A549 (cell line): ENCODE data around the gene CDC42SE2.
"Not testable (repeated sequence)": the region's sequence is repeated elsewhere in the genome, so short reads cannot be mapped to it uniquely, and the experiment has no call there.

Experiments
- POLR2A ChIP-seq: IDR thresholded peaks from 2 replicates; pipeline ENCODE4 v1.6.1; 2012; ENCODE audit warnings: mild to moderate bottlenecking, low read length
- TF ChIP-seq, protein P1 (sequence below): fragments of >200 bp; sonication (Bioruptor Twin); formaldehyde crosslinking; IDR thresholded peaks from 3 replicates; pipeline ENCODE4 v1.5.1; 2016

- TF ChIP-seq POLR2A: not testable (repeated sequence)
- TF ChIP-seq, protein P1, sequence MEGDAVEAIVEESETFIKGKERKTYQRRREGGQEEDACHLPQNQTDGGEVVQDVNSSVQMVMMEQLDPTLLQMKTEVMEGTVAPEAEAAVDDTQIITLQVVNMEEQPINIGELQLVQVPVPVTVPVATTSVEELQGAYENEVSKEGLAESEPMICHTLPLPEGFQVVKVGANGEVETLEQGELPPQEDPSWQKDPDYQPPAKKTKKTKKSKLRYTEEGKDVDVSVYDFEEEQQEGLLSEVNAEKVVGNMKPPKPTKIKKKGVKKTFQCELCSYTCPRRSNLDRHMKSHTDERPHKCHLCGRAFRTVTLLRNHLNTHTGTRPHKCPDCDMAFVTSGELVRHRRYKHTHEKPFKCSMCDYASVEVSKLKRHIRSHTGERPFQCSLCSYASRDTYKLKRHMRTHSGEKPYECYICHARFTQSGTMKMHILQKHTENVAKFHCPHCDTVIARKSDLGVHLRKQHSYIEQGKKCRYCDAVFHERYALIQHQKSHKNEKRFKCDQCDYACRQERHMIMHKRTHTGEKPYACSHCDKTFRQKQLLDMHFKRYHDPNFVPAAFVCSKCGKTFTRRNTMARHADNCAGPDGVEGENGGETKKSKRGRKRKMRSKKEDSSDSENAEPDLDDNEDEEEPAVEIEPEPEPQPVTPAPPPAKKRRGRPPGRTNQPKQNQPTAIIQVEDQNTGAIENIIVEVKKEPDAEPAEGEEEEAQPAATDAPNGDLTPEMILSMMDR: not testable (repeated sequence)
Observed at GRCh38 chr5:131337240-131338050, 73.6 kb downstream of the CDC42SE2 start.
